Endothelial cell of umbilical vein (primary cell): ENCODE measurements around the gene GLRA1. TPM values are rescaled to one million over a fixed set of nuclear protein-coding genes. Genes with fewer than 3 reads are reported as not detected.
"Not testable (repeated sequence)": the region's sequence is repeated elsewhere in the genome, so short reads cannot be mapped to it uniquely, and the experiment has no call there.

ENCODE experiments used
- BruUV-seq: library from RNA; stranded (reverse); fragments of 400-500 nt; replicated peaks from 2 replicates; lab custom pipeline; 2021; lab: Mats Ljungman, UMichigan
- CTCF ChIA-PET: fragments of 300-600, 350-600 bp; sonication (Branson Sonifier 250); formaldehyde crosslinking; loops from one replicate; lab custom pipeline; 2021; ENCODE audit warnings: antibody characterized with exemption, inconsistent platforms; lab: Charles Lee
- POLR2A ChIA-PET: fragments of 300-600, 350-600 bp; sonication (Branson Sonifier 250); formaldehyde crosslinking; loops from one replicate; lab custom pipeline; 2021; ENCODE audit warnings: antibody characterized with exemption, inconsistent platforms; lab: Charles Lee
- DNase-seq: peaks from one replicate; pipeline ENCODE4 v3.0.0-alpha.2; 2011; ENCODE audit warnings: low read depth, low spot score
- FAIRE-seq: peaks from 2 replicates; lab custom pipeline; 2011; peaks lifted over from hg19 to GRCh38; lab: Jason Lieb, UNC
- H2AFZ ChIP-seq: 2 replicates; pipeline ENCODE4 v1.6.0; 2012; ENCODE audit warnings: low read depth, low read length, control low read depth, inconsistent platforms
- H3K27ac ChIP-seq: 2 replicates; pipeline ENCODE4 v1.5.1; 2011; ENCODE audit warnings: low read depth, mild to moderate bottlenecking, control low read depth, low read length, moderate library complexity; ENCODE audit not compliant: insufficient read depth
- H3K27me3 ChIP-seq, 2 experiments: 2 replicates each; pipeline versions ENCODE4 v1.6.0 to v1.6.1; 2011; ENCODE audit warnings: low read length in 2 of 2, mixed read lengths in 1 of 2; ENCODE audit not compliant: control insufficient read depth in 2 of 2, insufficient read depth in 2 of 2
- H3K36me3 ChIP-seq, 2 experiments: 2 replicates in 1 of 2; 3 replicates in 1 of 2; pipeline ENCODE4 v1.5.1; 2011; ENCODE audit warnings: low read length in 2 of 2, mild to moderate bottlenecking in 1 of 2, moderate library complexity in 1 of 2; ENCODE audit not compliant: control insufficient read depth in 2 of 2, insufficient read depth in 2 of 2; ENCODE audit errors: extremely low read depth in 1 of 2
- H3K4me1 ChIP-seq: 3 replicates; pipeline ENCODE4 v1.5.1; 2011; ENCODE audit warnings: mild to moderate bottlenecking, low read length; ENCODE audit not compliant: control insufficient read depth, insufficient read depth; ENCODE audit errors: extremely low read depth
- H3K4me2 ChIP-seq: 2 replicates; pipeline ENCODE4 v1.6.1; 2011; ENCODE audit warnings: low read length, control low read depth, mixed read lengths; ENCODE audit not compliant: insufficient read depth
- H3K4me3 ChIP-seq, 3 experiments: fragments of 200-600 bp in 1 of 3; sonication (generic), shearing (Covaris generic) in 1 of 3; replicated peaks in 1 of 3; 2 replicates each; pipeline ENCODE4 v1.5.1; 2011 to 2016; ENCODE audit warnings: control low read depth in 3 of 3, low read length in 3 of 3, mild to moderate bottlenecking in 2 of 3, inconsistent platforms in 1 of 3, low read depth in 1 of 3, moderate library complexity in 1 of 3; ENCODE audit not compliant: insufficient read depth in 1 of 3
- H3K79me2 ChIP-seq: 2 replicates; pipeline ENCODE4 v1.6.0; 2012; ENCODE audit warnings: low read length, inconsistent platforms; ENCODE audit not compliant: control insufficient read depth, insufficient read depth
- H3K9ac ChIP-seq: replicated peaks from 2 replicates; pipeline ENCODE3; 2011; ENCODE audit warnings: low read length, control low read depth; ENCODE audit not compliant: insufficient read depth; ENCODE audit errors: extremely low read depth
- H3K9me1 ChIP-seq: replicated peaks from 3 replicates; pipeline ENCODE4 v1.6.0; 2011; ENCODE audit warnings: mild to moderate bottlenecking, low read length; ENCODE audit not compliant: control insufficient read depth, insufficient read depth; ENCODE audit errors: extremely low read depth
- H3K9me3 ChIP-seq: replicated peaks from 2 replicates; pipeline ENCODE4 v1.5.1; 2012; ENCODE audit warnings: low read length, inconsistent platforms; ENCODE audit not compliant: control insufficient read depth, insufficient read depth
- H4K20me1 ChIP-seq: replicated peaks from 2 replicates; pipeline ENCODE3; 2011; ENCODE audit warnings: mild to moderate bottlenecking, low read length; ENCODE audit not compliant: control insufficient read depth, insufficient read depth; ENCODE audit errors: extremely low read depth
- CTCF ChIP-seq, 2 donors: IDR thresholded peaks; 1 replicate in 1 of 2; 2 replicates in 1 of 2; pipeline ENCODE4 v1.5.1; 2011; ENCODE audit warnings: low read length in 2 of 2, mild to moderate bottlenecking in 2 of 2, moderate library complexity in 2 of 2, control low read depth in 1 of 2, inconsistent platforms in 1 of 2, low read depth in 1 of 2; ENCODE audit not compliant: insufficient read depth in 1 of 2; ENCODE audit errors: extremely low read depth in 1 of 2
- EZH2 ChIP-seq: IDR thresholded peaks from 2 replicates; pipeline ENCODE4 v1.6.1; 2012; ENCODE audit warnings: borderline replicate concordance, low read depth, mild to moderate bottlenecking, moderate library complexity, low read length, inconsistent platforms; ENCODE audit not compliant: severe bottlenecking
- FOS ChIP-seq: IDR thresholded peaks from 2 replicates; pipeline ENCODE4 v1.6.1; 2011; ENCODE audit warnings: mild to moderate bottlenecking, low read length, moderate library complexity, borderline replicate concordance; ENCODE audit not compliant: insufficient read depth
- GATA2 ChIP-seq: IDR thresholded peaks from 2 replicates; pipeline ENCODE4 v1.7.0; 2011; ENCODE audit warnings: low read depth, mild to moderate bottlenecking, moderate library complexity, mixed read lengths, low read length; ENCODE audit not compliant: insufficient read length, insufficient read depth
- JUN ChIP-seq: IDR thresholded peaks from 2 replicates; pipeline ENCODE4 v1.6.1; 2011; ENCODE audit warnings: borderline replicate concordance, low read depth; ENCODE audit not compliant: insufficient read length, insufficient read depth
- MYC ChIP-seq: IDR thresholded peaks from one replicate; pipeline ENCODE4 v1.6.1; 2011; ENCODE audit warnings: mild to moderate bottlenecking, low read depth, low read length
- POLR2A ChIP-seq: IDR thresholded peaks from 2 replicates; pipeline ENCODE4 v1.6.1; 2012; ENCODE audit warnings: low read depth, mild to moderate bottlenecking, control low read depth, low read length
- POLR2AphosphoS5 ChIP-seq: IDR thresholded peaks from 2 replicates; pipeline ENCODE4 v1.6.1; 2012; ENCODE audit warnings: low read depth, mild to moderate bottlenecking, control low read depth, low read length, moderate library complexity; ENCODE audit not compliant: insufficient read depth
- dilution Hi-C: fragments of 300-500 bp; cut with MboI; formaldehyde crosslinking; loops from one replicate; pipeline ENCODE4 v1.15.0; 2019; ENCODE audit warnings: low sequenced_read_pairs; ENCODE audit not compliant: extremely low pct_ligation_motif_present
- intact Hi-C: fragments of 100-400 bp; cut with micrococcal nuclease; formaldehyde crosslinking; loops from one replicate; pipeline ENCODE4 v1.10.0; 2022
- polyA plus RNA-seq, 4 experiments: library from polyadenylated mRNA; depleted of rRNA in 3 of 4; stranded (reverse) in 3 of 4; unstranded in 1 of 4; fragments of >200 nt; gene quantifications; 2 replicates each; pipeline versions ENCODE4 v1.2.1 to v1.2.3, GENCODE V29; 2011 to 2012; ENCODE audit warnings: missing spikeins in 1 of 4
- total RNA-seq: library from RNA; stranded (reverse); gene quantifications from 2 replicates; pipeline ENCODE4 v1.2.3, GENCODE V29; 2021
- TF ChIP-seq, protein P1 (sequence below): IDR thresholded peaks from 2 replicates; pipeline ENCODE4 v1.6.1; 2011; ENCODE audit not compliant: insufficient read depth, insufficient read length

The GLRA1 gene
- total and polyA plus RNA-seq, 2 donors (not counting 3 experiments of a cell fraction or from before 2014, with no cell fraction given) = not detected

- FAIRE-seq (no peak), DNase-seq (no peak)
- peaks cover 3 to 5% of the 10 kb centered on the region in 2 experiments for H3K36me3 ChIP-seq
- H4K20me1 ChIP-seq = peaks cover 39% of the 10 kb centered on the region
- no peaks in the 10 kb centered on the region for H3K9me1 ChIP-seq
- peaks cover 99% of the 10 kb centered on the region for H3K79me2 ChIP-seq
- no peak overlapping the region for H3K4me2 ChIP-seq
- TF ChIP-seq, protein P1, sequence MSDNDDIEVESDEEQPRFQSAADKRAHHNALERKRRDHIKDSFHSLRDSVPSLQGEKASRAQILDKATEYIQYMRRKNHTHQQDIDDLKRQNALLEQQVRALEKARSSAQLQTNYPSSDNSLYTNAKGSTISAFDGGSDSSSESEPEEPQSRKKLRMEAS = no peak
- TF ChIP-seq MYC = no peak
- no peak for TF ChIP-seq FOS
- no peak for TF ChIP-seq POLR2AphosphoS5
- TF ChIP-seq EZH2 = no peak
- no peak for TF ChIP-seq CTCF (IDR thresholded peaks at IDR 0.05; ENCODE audit: extremely low read depth in 1 of 2, insufficient read depth in 1 of 2, low read depth in 1 of 2, low read length in 2 of 2)
- no peak for TF ChIP-seq JUN
- TF ChIP-seq POLR2A = no peak
- no peak for TF ChIP-seq GATA2
- H3K9me3 ChIP-seq = no peaks in the 10 kb centered on the region
- intact Hi-C loops (no loop called here), dilution Hi-C loops (no loop called here)
- POLR2A ChIA-PET = interaction anchor here (1.9 kb wide), 1 partner anchor 13 kb away, joined by 8 read pairs; the partner anchor contains the start of gene G3BP1
- no peak overlapping the region for H2AFZ ChIP-seq
- no peaks in the 10 kb centered on the region for H3K27me3 ChIP-seq
- H3K27ac ChIP-seq = no peak overlapping the region
- no peak overlapping the region for H3K9ac ChIP-seq
- H3K4me3 ChIP-seq = no peak overlapping the region
- H3K4me1 ChIP-seq = peaks cover 6% of the 10 kb centered on the region
- CTCF ChIA-PET = no interaction called here
- BruUV-seq = no TSS peak
Measured at GRCh38 chr5:151784141-151784540, 140.5 kb downstream of the GLRA1 start.

DNA sequence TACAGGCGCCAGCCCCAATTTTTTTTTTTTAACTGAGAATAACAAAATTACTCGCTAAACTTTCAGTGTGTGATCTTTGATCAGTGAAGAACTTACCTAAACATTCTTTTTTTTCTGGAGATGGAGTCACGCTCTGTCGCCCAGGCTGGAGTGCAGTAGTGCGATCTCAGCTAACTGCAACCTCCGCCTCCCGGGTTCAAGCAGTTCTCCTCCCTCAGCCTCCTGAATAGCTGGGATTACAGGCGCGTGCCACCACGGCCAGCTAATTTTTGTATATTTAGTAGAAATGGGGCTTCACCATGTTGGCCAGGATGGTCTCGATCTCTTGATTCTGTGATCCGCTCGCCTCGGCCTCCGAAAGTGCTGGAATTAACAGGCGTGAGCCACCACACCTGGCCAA lies 141.0 kb downstream of the GLRA1 start:
- not testable (repeated sequence) for FAIRE-seq

More for the DNA sequence above, 141.0 kb downstream of the GLRA1 start:
- H3K36me3 ChIP-seq, H2AFZ ChIP-seq, H3K27ac ChIP-seq, intact Hi-C loops, H3K9ac ChIP-seq, H3K4me2 ChIP-seq, CTCF ChIA-PET, H3K4me1 ChIP-seq, DNase-seq, dilution Hi-C loops, H3K4me3 ChIP-seq, H3K27me3 ChIP-seq, H3K9me1 ChIP-seq, BruUV-seq, H3K9me3 ChIP-seq: not testable (repeated sequence)
- H4K20me1 ChIP-seq = peaks cover 40% of the 10 kb centered on the region
- peaks cover 100% of the 10 kb centered on the region for H3K79me2 ChIP-seq
- POLR2A ChIA-PET = interaction anchor here (1.9 kb wide), 1 partner anchor 12 kb away, joined by 8 read pairs; the partner anchor contains the start of gene G3BP1
